Hepatocyte (in vitro differentiated cells): ENCODE results near the gene ZNF227. TPM values are rescaled to one million over a fixed set of nuclear protein-coding genes. Genes with fewer than 3 reads are reported as not detected.
"Not testable (repeated sequence)": the region's sequence is repeated elsewhere in the genome, so short reads cannot be mapped to it uniquely, and the experiment has no call there.

Experiments
- DNase-seq: peaks from one replicate; pipeline ENCODE4 v3.0.0-alpha.2; 2016; ENCODE audit warnings: low spot score
- H2AFZ ChIP-seq: fragments of 200-600 bp; sonication (generic); 2 replicates; pipeline ENCODE4 v1.6.0; 2016; ENCODE audit warnings: antibody characterized with exemption, mild to moderate bottlenecking
- H3K27ac ChIP-seq: fragments of 200-600 bp; sonication (generic); 2 replicates; pipeline ENCODE4 v1.5.1; 2016; ENCODE audit warnings: mild to moderate bottlenecking
- H3K27me3 ChIP-seq: fragments of 200-600 bp; sonication (generic); 2 replicates; pipeline ENCODE4 v1.6.1; 2016
- H3K36me3 ChIP-seq: fragments of 200-600 bp; sonication (generic); replicated peaks from 2 replicates; pipeline ENCODE4 v1.5.1; 2016; ENCODE audit warnings: low read depth; ENCODE audit not compliant: insufficient read depth
- H3K4me1 ChIP-seq: fragments of 200-600 bp; sonication (generic); 2 replicates; pipeline ENCODE4 v1.5.1; 2016; ENCODE audit warnings: mild to moderate bottlenecking, moderate library complexity; ENCODE audit not compliant: insufficient read depth
- H3K4me2 ChIP-seq: fragments of 200-600 bp; sonication (generic); 2 replicates; pipeline ENCODE4 v1.6.0; 2016
- H3K4me3 ChIP-seq: fragments of 200-600 bp; sonication (generic); 2 replicates; pipeline ENCODE4 v1.5.1; 2016; ENCODE audit warnings: mild to moderate bottlenecking
- H3K79me2 ChIP-seq: fragments of 200-600 bp; sonication (generic); 2 replicates; pipeline ENCODE4 v1.6.0; 2017; ENCODE audit warnings: mild to moderate bottlenecking
- H3K9me2 ChIP-seq: fragments of 200-600 bp; sonication (generic); replicated peaks from 2 replicates; pipeline ENCODE4 v1.6.0; 2017; ENCODE audit warnings: mild to moderate bottlenecking; ENCODE audit not compliant: insufficient read depth
- H3K9me3 ChIP-seq: fragments of 200-600 bp; sonication (generic); 2 replicates; pipeline ENCODE4 v1.5.1; 2016; ENCODE audit warnings: low read depth, mild to moderate bottlenecking
- H4K20me1 ChIP-seq: fragments of 200-600 bp; sonication (generic); 2 replicates; pipeline ENCODE4 v1.6.0; 2016; ENCODE audit warnings: mild to moderate bottlenecking; ENCODE audit not compliant: insufficient read depth, poor library complexity, severe bottlenecking
- CTCF ChIP-seq: fragments of 200-600 bp; sonication (generic); IDR thresholded peaks from 2 replicates; pipeline ENCODE4 v1.5.1; 2016; ENCODE audit warnings: antibody characterized with exemption, mild to moderate bottlenecking; ENCODE audit not compliant: poor library complexity
- EZH2 ChIP-seq: fragments of 200-600 bp; sonication (generic); IDR thresholded peaks from 2 replicates; pipeline ENCODE4 v1.6.1; 2016; ENCODE audit warnings: antibody characterized with exemption, mild to moderate bottlenecking, borderline replicate concordance
- EZH2phosphoT487 ChIP-seq: fragments of 200-600 bp; sonication (generic); IDR thresholded peaks from one replicate; pipeline ENCODE4 v1.6.1; 2018; ENCODE audit warnings: antibody characterized with exemption, mild to moderate bottlenecking, low read depth, moderate library complexity; ENCODE audit not compliant: unreplicated experiment, severe bottlenecking
- WGBS: methylation state at CpG from one replicate; pipeline ENCODE4 v1.1.6; 2016; ENCODE audit warnings: low lambda C conversion rate; ENCODE audit errors: missing lambda C conversion rate; 5-methylcytosine and 5-hydroxymethylcytosine counted together
- polyA plus RNA-seq: library from polyadenylated mRNA; unstranded; fragments of >200 nt; fragmentation: Nextera tagmentation; extraction: Ambion mirVana; gene quantifications from 2 replicates; pipeline ENCODE4 v1.2.1, GENCODE V29; 2016
- total RNA-seq: library from RNA; depleted of rRNA; stranded (reverse); fragments of >200 nt; gene quantifications from 2 replicates; pipeline ENCODE4 v1.2.3, GENCODE V29; 2014

Gene ZNF227
- total and polyA plus RNA-seq, 2 experiments from 2014 or later = 8.2 to 15.4 TPM

- no peaks in the 10 kb centered on the region for H3K36me3 ChIP-seq
- no peak overlapping the region for H3K4me2 ChIP-seq
- 88% methylated on average over 1 of the region's 1 CpG for WGBS
- no peak for DNase-seq
- H3K9me3 ChIP-seq = no peaks in the 10 kb centered on the region
- H3K9me2 ChIP-seq = no peaks in the 10 kb centered on the region
- no peak overlapping the region for H3K4me3 ChIP-seq
- no peaks in the 10 kb centered on the region for H3K4me1 ChIP-seq
- no peaks in the 10 kb centered on the region for H3K27me3 ChIP-seq
- no peak overlapping the region for H2AFZ ChIP-seq
- TF ChIP-seq CTCF (no peak), EZH2 (no peak), EZH2phosphoT487 (no peak)
- no peaks in the 10 kb centered on the region for H4K20me1 ChIP-seq
- H3K27ac ChIP-seq = no peak overlapping the region
- H3K79me2 ChIP-seq = no peaks in the 10 kb centered on the region
Measured at GRCh38 chr19:44202470-44202869, 9.9 kb upstream of the ZNF227 start.

- Histone ChIP-seq H4K20me1 (no peaks in the 10 kb centered on the region), H3K4me2 (no peak overlapping the region), H3K9me2 (no peaks in the 10 kb centered on the region), H3K36me3 (no peaks in the 10 kb centered on the region), H3K4me1 (peaks cover under 1% of the 10 kb centered on the region), H2AFZ (no peak overlapping the region), H3K27me3 (no peaks in the 10 kb centered on the region), H3K4me3 (no peak overlapping the region), H3K79me2 (peaks cover 1% of the 10 kb centered on the region), H3K9me3 (no peaks in the 10 kb centered on the region), H3K27ac (no peak overlapping the region)
- DNase-seq = no peak
- WGBS = 93% methylated on average over 2 of the region's 2 CpGs
- TF ChIP-seq EZH2 (no peak), EZH2phosphoT487 (no peak), CTCF (no peak)
Measured at GRCh38 chr19:44202974-44203373, 9.4 kb upstream of the ZNF227 start.

- not testable (repeated sequence) for H3K4me2 ChIP-seq, H3K9me2 ChIP-seq, H3K36me3 ChIP-seq, H3K27ac ChIP-seq, H3K27me3 ChIP-seq, DNase-seq, H2AFZ ChIP-seq, H3K4me1 ChIP-seq, H3K9me3 ChIP-seq, H4K20me1 ChIP-seq, H3K4me3 ChIP-seq, H3K79me2 ChIP-seq
- 97% methylated on average over 18 of the region's 31 CpGs for WGBS
Measured at GRCh38 chr19:44203877-44204276, 8.5 kb upstream of the ZNF227 start.

GRCh38 chr19:44204772-44205171 is 7.6 kb upstream of the ZNF227 start:
- Histone ChIP-seq H3K4me2 (no peak overlapping the region), H3K9me3 (no peaks in the 10 kb centered on the region), H3K79me2 (peaks cover 8% of the 10 kb centered on the region), H4K20me1 (no peaks in the 10 kb centered on the region), H3K36me3 (no peaks in the 10 kb centered on the region), H3K4me3 (no peak overlapping the region), H3K27me3 (no peaks in the 10 kb centered on the region), H2AFZ (no peak overlapping the region), H3K4me1 (peaks cover 5% of the 10 kb centered on the region), H3K9me2 (no peaks in the 10 kb centered on the region), H3K27ac (no peak overlapping the region)
- TF ChIP-seq EZH2phosphoT487 (no peak), CTCF (no peak), EZH2 (no peak)
- DNase-seq = no peak
- 64% methylated on average over 2 of the region's 2 CpGs for WGBS
